GM18858 (cell line): ENCODE measurements around the gene SYK.
"Not testable (repeated sequence)": the region's sequence is repeated elsewhere in the genome, so short reads cannot be mapped to it uniquely, and the experiment has no call there.

Source experiments
- ATAC-seq: cut with Tn5 transposase; IDR thresholded peaks from one replicate; pipeline ENCODE4 v1.9.1; 2021; ENCODE audit not compliant: unreplicated experiment

The SYK gene

DNA sequence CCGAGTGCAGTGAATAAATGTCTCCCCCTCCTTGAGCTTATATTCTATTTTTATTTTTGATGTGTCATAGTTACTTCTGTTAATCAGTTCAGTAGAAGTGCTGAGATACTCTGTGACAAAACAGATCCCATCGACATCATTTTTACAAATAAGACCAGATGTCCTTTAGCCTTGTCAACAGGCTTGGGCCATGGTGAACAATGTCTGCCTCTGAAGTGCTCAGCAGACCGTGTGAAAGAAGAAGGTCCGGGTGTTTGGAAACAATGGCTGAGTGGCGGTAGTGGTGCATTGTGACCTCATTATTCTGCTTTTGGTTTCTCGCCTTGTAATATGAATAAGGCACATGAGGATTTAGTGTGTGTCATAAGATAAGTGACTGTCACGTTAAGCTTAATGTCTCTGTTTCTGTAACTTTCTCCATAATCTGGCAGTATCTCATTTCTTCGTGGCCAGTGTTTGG, 71.2 kb downstream of the SYK start:
- ATAC-seq, result no peak

GRCh38 chr9:90873422-90873821, 71.8 kb downstream of the SYK start:
- ATAC-seq, result no peak

DNA sequence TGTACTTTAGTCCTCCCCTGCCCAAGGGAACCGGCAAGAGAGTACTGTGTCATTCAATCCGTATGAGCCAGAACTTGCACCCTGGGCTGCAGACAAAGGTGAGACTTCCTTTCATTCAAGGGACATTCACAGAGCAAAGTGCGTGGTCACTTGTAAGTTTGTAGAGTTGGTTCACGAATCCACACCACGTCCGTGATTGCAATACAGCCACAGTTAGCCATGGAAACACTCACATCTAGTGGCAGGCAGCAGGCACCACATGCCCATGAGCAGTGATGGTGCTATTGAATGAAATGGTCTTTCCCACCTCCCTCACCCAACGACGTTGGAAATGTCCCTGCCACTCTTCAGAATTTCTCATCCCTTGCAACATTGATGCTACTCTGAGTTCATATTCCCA, 72.6 kb downstream of the SYK start:
- ATAC-seq, result no peak

DNA sequence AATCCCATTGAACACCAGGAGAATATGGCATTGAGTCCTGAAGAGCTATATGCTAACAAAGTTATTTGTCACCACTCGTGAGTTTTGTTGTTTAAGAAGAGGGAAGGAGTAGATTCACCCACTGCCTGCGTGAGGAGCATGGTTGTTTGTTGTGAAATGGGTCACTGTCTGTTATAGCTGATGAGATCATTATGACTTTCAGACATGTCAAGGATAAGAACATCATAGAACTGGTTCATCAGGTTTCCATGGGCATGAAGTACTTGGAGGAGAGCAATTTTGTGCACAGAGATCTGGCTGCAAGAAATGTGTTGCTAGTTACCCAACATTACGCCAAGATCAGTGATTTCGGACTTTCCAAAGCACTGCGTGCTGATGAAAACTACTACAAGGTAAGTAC, 76.9 kb downstream of the SYK start:
- no peak for ATAC-seq

DNA sequence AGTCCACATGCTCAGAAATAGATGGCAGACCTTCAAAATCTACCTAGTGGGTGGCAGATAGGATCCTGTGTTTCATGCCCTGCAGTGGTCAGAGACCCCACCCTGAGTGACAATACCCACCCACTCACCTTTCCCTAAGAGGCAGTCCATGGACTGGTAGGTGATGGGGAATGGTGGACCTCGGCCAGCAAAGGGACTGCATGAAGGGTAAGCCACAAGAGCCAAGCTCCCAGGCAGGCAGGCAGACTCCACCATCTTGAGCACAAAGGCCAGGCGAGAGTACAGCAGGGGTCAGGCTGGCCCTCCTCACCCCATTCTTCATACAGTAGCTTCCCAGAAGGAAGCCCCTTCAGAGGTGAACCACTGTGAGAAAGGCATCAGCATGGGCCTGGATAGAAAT, 78.4 kb downstream of the SYK start:
- no peak for ATAC-seq

- no peak for ATAC-seq
Observed at GRCh38 chr9:90880669-90881068, 79.0 kb downstream of the SYK start.

- ATAC-seq, result peak; percentile 57
Observed at GRCh38 chr9:90881648-90882047, 80.0 kb downstream of the SYK start.

- no peak for ATAC-seq
Observed at GRCh38 chr9:90882991-90883600, 81.5 kb downstream of the SYK start.

DNA sequence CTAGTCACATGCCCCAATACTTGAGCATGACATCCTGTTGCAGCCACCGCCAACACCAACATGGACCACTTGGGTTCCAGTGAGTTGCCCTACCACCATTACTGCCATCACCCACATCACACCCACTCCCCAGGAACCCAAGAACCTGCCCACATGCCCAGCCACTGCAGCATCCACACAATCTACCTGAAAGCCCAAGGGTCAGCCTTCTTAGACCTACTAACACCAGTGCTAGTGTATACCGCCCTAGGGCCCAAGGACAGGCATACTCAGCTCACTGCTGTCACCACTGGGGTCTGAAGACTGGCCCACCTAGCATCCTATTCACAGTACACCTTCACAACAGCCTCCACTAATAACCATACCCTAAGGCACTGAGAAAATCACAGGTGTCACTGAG, 82.0 kb downstream of the SYK start:
- ATAC-seq, result no peak

DNA sequence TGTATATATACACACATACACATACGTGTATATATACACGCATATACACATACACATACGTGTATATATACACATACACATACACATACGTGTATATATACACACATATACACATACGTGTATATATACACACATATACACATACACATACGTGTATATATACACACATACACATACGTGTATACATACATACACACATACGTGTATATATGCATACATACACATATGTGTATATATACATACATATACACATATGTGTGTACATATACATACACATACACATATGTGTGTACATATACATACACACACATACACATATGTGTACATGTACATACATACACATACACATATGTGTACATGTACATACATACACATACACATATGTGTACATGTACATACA, 82.6 kb downstream of the SYK start:
- ATAC-seq, result no peak

DNA sequence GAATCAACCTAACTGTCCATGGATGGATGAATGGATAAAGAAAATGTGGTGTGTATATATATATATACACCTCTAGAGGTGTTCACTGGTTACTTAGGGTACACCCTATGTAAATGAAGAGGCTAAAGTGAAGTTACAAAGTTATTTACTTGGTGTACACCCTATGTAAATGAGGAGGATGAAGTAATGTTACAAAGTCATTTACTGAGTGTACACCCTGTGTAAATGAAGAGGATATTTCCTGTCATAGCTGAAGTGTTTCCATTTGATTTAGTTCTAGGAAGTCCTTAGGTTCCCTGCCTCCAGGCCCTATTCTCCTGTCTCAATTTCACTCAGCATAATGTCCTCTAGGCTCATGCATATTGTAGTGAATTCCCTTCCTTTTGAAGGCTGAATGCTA, 85.2 kb downstream of the SYK start:
- not testable (repeated sequence) for ATAC-seq

DNA sequence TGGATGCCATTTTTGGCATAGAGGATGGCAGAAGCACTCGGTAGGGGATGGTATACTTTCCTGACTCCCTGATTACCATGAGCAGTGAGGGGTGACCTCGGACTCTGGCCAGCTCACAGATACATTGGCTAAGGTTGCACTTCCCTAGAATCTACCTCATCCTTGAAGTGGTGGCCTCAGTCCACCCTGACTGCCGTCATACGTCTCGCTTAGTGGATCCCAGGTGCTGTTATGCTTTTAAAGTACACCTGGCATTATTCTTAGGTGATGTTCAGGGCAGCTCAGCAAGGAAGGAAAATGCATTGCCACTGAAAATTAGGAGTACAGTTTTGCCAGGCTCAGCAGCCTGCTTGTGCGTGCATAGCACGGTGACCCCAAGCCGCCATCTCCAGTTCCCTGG, 87.3 kb downstream of the SYK start:
- ATAC-seq, result no peak

DNA sequence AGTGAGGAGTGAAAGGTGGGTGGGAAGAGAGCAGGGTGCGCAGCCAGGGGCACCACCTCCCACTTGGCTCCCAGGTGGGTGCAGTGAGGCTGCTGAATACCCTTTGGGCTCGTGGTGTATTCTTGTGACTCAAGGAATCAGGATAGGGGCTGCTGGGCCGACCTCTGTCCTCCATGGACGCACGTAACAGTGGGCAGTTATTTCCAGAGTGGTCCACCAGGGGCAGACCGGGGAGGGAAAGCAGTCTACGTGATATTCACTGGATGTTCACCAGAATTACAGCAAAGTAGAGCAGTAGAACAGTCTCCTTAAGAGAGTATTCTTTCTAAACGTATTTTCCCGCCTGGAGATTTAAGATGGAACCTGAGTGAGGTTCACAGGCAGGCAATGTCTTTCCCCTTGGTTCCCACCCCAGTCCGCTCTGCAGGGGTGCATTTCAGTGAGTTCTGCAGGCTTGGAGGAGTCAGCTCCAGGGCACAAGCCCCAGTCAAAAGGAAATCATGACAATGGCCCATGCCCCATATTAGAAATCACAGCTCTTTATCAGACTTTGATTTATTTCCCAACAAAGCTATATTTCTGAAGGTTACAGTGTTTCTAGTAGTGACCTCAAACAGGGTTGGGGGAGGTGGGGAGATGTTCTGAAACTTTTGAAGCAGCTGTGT, 88.7 kb downstream of the SYK start:
- no peak for ATAC-seq

DNA sequence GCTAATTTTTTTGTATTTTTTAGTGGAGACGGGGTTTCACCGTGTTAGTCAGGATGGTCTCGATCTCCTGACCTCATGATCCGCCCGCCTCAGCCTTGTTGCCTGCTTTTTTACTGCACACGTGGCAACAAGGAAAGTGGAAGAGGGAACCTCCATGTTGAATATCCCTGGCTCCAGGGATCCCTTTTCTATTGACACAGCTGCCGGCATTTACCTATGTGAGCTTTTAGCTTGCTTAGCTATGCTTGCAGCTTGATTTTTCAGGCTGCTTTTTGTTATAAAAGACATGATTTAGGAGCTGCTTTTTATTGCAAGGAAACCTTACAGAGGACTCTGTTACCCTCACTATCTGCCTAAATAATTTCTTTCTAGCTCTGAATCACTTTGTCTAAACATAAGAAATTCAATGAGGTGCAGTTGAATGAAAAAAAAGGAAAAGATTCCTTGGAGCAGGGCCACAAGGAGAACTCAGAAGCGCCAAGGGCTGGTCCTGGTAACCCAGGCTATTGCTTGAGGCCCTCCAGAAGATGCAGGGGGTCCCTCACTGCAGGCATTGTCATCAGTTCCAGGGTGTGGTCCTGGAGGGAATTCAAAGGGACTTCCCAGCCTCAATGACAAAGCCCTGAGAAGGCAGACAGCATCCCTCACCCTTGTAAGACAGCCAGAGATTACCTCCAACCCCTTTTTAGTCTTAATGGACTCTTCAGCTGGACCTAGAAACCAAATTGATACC, 89.9 kb downstream of the SYK start:
- ATAC-seq, result no peak

- ATAC-seq, result no peak
Observed at GRCh38 chr9:90892918-90893317, 91.3 kb downstream of the SYK start.

- no peak for ATAC-seq
Observed at GRCh38 chr9:90893706-90894105, 92.1 kb downstream of the SYK start.

GRCh38 chr9:90894986-90895687, 93.5 kb downstream of the SYK start:
- ATAC-seq, result no peak

- no peak for ATAC-seq
Observed at GRCh38 chr9:90895786-90896185, 94.2 kb downstream of the SYK start.

GRCh38 chr9:90896231-90896630, 94.6 kb downstream of the SYK start:
- no peak for ATAC-seq

GRCh38 chr9:90898228-90898627, 96.6 kb downstream of the SYK start:
- no peak for ATAC-seq

DNA sequence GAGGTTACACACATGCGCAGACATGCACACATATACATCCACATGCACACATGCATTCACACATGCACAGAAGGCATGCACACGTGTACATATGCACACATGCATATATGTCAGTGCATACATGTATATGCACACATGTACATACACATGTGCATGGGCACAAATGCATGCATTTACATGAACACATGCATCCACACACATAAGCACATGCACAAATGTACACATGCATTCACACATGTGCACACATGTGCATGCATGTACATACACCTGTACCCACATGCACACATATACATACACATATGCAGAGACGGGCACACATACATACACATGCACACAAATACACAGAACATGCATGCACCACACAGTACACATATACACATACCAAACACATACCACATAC, 97.7 kb downstream of the SYK start:
- no peak for ATAC-seq

GRCh38 chr9:90900130-90900529, 98.5 kb downstream of the SYK start:
- no peak for ATAC-seq
